KOPT-K1 (cell line): ENCODE results near the gene MED23.
"Not testable (repeated sequence)": the region's sequence is repeated elsewhere in the genome, so short reads cannot be mapped to it uniquely, and the experiment has no call there.

ENCODE experiments used
- H3K27ac ChIP-seq: fragments of 200-600 bp; sonication (generic); 2 replicates; pipeline ENCODE4 v1.5.1; 2016; ENCODE audit warnings: antibody characterized with exemption, mild to moderate bottlenecking, low read depth, low read length; ENCODE audit not compliant: poor library complexity, severe bottlenecking
- H3K36me3 ChIP-seq: fragments of 200-600 bp; sonication (generic); 2 replicates; pipeline ENCODE4 v1.5.1; 2017; ENCODE audit warnings: antibody characterized with exemption, mild to moderate bottlenecking, low read length, moderate library complexity; ENCODE audit not compliant: insufficient read depth
- H3K9me3 ChIP-seq: fragments of 200-600 bp; sonication (generic); 2 replicates; pipeline ENCODE4 v1.5.1; 2017; ENCODE audit warnings: antibody characterized with exemption, low read length, mild to moderate bottlenecking; ENCODE audit not compliant: insufficient read depth, poor library complexity, severe bottlenecking

Gene MED23

DNA sequence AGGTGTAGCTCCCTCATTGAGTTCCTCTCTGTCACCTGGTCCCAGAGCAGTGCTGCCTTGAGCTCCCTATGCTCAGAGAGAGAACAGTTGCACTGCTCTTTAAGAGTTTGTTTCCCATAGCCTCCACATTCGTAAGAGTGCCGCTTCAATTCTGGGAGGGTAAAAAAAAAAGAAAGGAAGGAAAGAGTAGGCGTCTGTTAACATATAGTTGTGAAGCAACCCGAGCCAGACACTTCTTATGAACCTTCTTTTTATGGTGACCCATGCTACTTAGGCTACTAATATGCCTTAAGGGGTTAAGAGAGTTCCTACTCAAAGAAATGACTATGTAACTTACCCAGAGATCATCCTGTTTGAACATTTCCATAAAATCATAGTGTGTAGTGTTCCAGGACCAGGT is 59.3 kb downstream of the MED23 start:
- Histone ChIP-seq H3K9me3 (no peaks in the 10 kb centered on the region), H3K27ac (no peak overlapping the region), H3K36me3 (no peaks in the 10 kb centered on the region)

DNA sequence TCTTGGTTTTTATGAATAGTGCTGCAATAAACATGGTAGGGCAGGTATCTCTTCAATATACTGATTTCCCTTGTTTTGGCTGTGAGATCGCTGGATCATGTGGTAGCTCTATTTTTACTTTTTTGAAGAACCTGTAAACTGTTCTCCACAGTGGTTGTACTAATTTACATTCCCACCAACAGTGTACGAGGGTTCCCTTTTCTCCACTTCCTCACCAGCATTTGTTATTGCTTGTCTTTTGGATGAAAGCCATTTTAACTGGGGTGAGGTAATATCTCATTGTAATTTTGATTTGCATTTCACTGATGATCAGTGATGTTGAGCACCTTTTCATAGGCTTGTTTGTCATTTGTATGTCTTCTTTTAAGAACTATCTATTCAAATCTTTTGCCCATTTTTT is 63.0 kb downstream of the MED23 start:
- H3K9me3 ChIP-seq = no peaks in the 10 kb centered on the region

DNA sequence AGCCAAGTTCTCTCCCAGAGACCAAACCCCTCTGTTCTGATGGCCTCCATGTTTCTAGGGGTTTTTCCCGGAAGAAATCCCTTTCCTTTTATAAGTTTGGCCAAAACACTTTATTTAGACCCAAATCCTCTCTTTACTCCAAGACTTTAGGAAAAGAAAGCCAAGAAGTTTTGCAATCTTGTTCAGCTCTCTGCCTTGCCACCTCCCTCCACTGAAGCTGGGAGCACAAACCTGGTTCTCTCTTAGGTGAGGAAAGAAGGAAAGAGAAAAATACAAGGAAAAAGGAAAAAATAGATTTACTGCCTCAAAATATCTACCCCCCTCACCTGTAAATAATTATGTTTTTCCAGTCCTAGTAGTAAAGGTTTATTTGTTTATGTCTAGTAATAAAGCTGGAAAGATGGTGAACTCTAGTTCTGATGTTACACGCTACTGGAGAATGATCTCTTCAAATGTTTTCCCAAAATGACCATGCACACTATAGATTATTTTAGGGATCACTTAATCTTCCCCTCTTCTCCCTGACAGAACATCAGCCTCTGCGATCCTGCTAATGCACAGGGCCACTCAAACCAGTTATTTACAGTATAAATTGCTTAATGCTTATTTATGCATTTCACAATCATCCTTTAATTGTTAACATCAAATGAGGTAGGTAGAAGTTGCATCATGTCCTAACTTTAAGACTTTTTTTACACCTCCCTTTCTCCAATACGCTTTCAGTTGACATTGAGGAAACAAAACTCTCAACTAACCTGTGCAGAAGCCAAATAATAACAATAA is 65.9 kb downstream of the MED23 start:
- Histone ChIP-seq H3K36me3 (no peaks in the 10 kb centered on the region), H3K9me3 (no peaks in the 10 kb centered on the region)

More for the DNA sequence above, 63.0 kb downstream of the MED23 start:
- Histone ChIP-seq H3K36me3 (no peaks in the 10 kb centered on the region), H3K27ac (no peak overlapping the region)

DNA sequence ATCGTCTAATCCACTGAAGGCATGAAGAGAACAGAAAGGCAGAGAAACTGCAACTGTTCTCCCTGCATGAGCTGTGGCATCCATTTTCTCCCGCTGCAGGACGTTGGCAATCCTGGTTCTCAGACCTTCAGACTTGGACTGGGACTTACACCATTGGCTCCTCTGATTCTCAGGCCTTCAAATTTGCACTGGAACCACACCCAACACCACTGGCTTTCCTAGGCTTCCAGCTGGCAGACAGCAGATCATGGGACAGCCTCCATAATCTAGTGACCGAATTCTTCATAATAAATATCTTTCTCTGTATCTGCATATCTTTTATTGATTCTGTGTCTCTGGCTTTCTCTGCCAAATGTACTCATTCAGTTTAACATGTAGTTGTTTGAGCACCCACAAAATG is 69.1 kb downstream of the MED23 start:
- Histone ChIP-seq H3K27ac (no peak overlapping the region), H3K36me3 (no peaks in the 10 kb centered on the region)

More for the DNA sequence above, 65.9 kb downstream of the MED23 start:
- H3K27ac ChIP-seq = no peak overlapping the region

DNA sequence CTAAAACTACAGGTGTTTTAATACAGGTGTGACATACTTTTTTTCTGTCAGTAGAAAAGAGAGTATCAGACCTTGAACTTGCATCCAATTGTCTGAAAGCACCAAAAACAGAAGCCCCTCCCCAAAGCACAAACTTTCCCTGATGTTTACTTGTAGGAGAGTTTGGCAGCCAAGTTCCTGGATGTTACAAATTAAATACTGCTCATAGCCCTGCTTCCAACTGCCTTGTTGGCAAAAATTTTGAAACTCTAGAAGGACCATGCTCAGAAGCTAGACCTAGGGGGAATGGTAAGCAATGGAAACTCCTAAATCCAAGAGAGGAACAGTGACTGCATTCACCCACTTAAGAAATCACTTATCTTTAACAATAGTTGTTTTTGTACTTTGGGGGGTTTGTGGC is 72.0 kb downstream of the MED23 start:
- H3K9me3 ChIP-seq = no peaks in the 10 kb centered on the region
- no peaks in the 10 kb centered on the region for H3K36me3 ChIP-seq
- no peak overlapping the region for H3K27ac ChIP-seq

More for the DNA sequence above, 69.1 kb downstream of the MED23 start:
- H3K9me3 ChIP-seq = no peaks in the 10 kb centered on the region

DNA sequence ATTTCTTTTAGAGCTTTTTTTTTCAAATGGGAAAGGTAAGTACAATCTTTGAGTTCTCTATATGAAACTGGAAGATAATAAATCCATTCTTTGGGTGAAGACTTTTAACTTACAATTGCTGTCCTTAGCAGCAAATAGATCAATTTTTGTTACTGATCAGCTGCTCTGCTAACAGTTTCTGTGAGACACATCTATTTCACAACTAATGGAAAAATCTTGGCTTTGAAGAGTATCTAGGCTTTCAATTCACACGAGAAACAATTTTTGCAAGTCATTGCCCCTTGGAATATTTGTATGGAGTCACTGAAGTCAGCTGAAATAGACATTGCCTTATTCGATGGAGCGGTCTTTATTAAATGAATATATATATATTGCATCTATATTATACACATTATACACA is 75.5 kb downstream of the MED23 start:
- Histone ChIP-seq H3K9me3 (no peaks in the 10 kb centered on the region), H3K27ac (no peak overlapping the region), H3K36me3 (no peaks in the 10 kb centered on the region)

DNA sequence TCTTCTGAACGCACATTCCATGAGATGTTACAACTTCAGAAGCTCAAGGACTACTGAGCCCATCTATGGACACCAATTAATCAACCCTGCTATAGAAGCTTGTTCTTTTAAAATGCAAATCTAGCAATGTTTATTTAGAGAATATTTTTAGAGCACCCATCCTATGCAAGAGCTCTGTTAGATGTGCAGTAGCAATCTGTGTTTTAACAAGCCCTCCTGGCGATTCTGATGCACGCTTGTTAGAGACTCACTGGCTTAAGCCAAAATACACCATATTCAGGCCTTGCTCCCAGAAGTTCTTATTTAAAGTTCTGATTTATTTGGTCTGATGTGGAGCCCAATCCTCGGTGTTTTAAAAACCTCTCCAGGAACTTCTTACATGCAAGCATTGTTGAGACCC is 76.1 kb downstream of the MED23 start:
- Histone ChIP-seq H3K9me3 (no peaks in the 10 kb centered on the region), H3K36me3 (no peaks in the 10 kb centered on the region), H3K27ac (no peak overlapping the region)

DNA sequence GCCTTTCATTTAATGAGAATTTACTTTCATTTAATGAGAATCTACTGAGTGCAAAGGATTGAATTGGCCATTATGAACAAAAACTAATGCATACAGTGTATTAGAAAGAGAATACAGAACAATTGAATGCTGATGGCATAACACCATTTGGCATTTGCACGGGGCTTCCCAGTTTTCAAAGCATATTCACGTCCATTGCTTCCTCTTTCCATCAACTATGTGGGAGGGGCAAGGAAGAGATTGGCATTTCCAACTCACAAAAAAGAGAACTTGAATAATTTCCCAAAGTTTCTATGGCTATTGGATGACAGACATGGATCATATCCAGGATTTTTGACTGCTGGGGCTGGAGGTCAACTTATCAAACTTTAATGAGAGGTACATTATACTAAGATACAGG is 78.2 kb downstream of the MED23 start:
- Histone ChIP-seq H3K9me3 (no peaks in the 10 kb centered on the region), H3K36me3 (no peaks in the 10 kb centered on the region), H3K27ac (no peak overlapping the region)

DNA sequence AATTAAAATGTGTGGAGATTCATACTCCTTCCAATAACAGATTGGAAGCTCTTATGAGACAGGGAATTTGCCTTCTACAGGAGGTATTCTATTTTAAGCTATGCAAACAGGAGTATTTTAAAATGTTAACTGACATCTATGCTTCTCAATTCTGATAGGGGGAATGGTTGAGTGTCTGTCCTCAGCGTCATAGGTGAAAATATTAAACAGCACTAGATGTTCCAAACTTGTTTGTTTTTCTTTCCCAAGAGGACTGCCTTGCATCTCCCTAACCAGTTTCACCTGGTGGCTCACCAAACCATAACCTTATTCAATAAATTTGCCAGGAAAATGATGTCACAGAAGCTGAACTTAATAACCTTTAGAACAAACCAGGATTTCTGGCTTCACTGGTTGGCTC is 79.6 kb downstream of the MED23 start:
- no peak overlapping the region for H3K27ac ChIP-seq
- no peaks in the 10 kb centered on the region for H3K36me3 ChIP-seq
- no peaks in the 10 kb centered on the region for H3K9me3 ChIP-seq

DNA sequence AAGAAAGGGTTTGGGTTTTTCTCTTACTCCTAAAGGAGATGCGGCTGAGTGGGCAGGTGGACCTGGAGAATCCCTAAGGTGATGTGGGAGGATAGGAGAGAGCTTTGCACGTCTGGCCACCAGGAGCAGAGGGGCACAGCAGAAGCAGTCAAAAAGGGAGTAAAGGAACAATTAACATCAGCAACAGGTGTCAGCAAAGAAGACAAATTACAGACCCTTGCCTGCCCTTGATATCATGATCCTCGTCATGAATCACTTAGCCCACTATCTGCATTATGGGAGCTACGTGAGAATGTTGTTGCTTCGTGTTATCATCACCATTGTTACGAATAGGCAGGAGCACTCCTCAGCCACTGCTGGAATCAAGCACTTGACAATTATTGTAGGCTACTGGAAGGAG is 80.6 kb downstream of the MED23 start:
- Histone ChIP-seq H3K9me3 (no peaks in the 10 kb centered on the region), H3K27ac (no peak overlapping the region), H3K36me3 (no peaks in the 10 kb centered on the region)

DNA sequence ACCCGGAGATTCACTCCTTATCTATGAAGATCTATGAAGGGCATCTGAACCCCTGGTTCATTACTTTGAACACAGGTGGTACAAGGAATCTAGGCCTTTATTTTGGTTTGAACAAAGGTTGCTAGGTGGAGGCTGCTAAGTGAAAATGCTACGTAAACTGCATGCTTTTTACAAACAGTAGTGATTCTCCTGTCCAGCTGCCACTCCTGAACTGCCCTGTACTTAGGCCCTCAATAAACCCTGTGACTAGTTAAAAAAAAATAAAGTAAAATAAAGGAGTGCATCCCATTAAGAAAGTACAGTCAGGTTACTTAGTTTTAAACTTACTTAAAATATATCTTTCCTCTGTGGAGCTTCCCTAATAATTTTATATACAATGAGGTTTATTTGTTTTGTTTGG is 82.7 kb downstream of the MED23 start:
- H3K36me3 ChIP-seq = no peaks in the 10 kb centered on the region
- no peak overlapping the region for H3K27ac ChIP-seq
- H3K9me3 ChIP-seq = no peaks in the 10 kb centered on the region

DNA sequence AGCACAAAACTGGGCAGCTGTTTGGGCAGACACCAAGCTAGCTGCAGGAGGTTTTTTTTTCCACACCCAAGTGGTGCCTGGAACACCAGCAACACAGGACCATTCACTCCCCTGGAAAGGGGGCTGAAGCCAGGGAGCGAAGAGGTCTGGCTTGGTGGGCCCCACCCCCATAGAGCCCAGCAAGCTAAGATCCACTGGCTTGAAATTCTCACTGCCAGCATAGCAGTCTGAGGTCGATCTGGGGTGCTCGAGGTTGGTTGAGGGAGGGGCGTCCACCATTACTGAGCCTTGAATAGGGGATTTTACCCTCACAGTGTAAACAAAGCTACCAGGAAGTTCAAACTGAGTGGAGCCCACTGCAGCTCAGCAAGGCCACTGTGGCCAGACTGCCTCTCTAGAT is 89.4 kb downstream of the MED23 start:
- H3K9me3 ChIP-seq, H3K27ac ChIP-seq, H3K36me3 ChIP-seq: not testable (repeated sequence)

DNA sequence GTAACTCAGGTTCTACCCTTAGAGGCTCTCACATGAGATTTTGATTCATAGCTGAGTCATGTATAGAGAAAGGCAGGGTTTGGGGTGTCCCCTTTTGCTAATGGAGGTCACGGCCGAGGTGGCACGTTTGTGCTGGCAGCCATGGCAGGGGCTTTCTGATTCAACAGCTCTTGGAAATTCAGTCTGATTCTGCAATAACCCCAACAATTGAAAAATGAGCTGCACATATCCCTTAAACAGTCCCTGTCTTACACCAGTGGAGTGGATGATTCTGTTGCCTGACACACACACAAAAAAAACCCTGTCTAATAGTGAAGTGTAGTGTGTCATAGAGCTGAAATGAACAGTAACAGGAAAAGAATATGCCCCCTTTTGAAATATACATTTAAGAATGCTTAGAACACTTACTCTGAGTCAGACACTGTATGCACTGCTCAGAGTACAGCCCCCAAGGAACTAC is 95.4 kb downstream of the MED23 start:
- H3K27ac ChIP-seq = peak overlapping the region; percentile 31

DNA sequence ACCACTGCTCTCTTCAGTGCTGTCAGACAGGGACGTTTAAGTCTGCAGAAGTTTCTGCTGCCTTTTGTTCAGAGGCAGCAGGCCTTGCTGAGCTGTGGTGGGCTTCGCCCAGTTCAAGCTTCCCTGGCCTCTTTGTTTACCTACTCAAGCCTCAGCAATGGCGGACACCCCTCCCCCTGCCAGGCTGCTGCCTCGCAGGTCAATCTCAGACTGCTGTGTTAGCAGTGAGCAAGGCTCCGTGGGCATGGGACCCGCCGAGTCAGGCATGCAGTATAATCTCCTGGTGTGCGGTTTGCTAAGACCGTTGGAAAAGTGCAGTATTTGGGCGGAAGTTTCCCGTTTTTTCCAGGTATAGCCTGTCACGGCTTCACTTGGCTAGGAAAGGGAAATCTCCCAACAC is 96.4 kb downstream of the MED23 start:
- not testable (repeated sequence) for H3K36me3 ChIP-seq, H3K9me3 ChIP-seq, H3K27ac ChIP-seq

More for the DNA sequence above, 95.4 kb downstream of the MED23 start:
- no peaks in the 10 kb centered on the region for H3K9me3 ChIP-seq
- no peaks in the 10 kb centered on the region for H3K36me3 ChIP-seq

DNA sequence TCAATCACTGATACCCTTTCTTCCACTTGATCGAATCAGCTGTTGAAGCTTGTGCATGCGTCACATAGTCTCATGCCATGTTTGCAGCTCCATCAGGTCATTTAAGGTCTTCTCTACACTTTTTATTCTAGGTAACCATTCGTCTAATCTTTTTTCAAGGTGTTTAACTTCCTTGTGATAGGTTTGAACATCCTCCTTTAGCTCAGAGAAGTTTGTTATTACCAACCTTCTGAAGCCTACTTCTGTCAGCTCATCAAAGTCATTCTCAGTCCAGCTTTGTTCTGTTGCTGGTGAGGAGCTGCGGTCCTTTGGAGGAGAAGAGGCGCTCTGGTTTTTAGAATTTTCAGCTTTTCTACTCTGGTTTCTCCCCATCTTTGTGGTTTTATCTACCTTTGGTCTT is 97.1 kb downstream of the MED23 start:
- not testable (repeated sequence) for H3K36me3 ChIP-seq, H3K9me3 ChIP-seq

DNA sequence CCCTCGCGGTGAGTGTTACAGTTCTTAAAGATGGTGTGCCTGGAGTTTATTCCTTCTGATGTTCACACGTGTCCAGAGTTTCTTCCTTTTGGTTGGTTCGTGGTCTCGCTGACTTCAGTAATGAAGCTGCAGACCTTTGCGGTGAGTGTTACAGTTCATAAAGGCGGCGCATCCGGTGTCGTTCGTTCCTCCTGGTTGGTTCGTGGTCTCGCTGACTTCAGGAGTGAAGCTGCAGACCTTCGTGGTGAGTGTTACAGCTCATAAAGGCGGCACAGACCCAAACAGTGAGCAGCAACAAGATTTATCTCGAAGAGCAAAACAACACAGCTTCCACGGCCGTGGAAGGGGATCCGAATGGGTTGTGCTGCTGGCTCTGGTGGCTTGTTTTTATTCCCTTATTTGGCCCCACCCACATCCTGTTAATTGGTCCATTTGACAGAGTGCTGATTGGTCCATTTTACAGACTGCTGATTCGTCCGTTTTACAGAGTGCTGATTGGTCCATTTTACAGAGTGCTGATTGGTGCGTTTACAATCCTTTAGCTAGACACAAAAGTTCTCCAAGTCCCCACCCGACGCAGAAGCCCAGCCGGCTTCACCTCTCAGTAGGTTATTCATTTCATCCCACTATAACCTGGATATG is 103.2 kb downstream of the MED23 start:
- H3K27ac ChIP-seq = no peak overlapping the region
- no peaks in the 10 kb centered on the region for H3K9me3 ChIP-seq
- no peaks in the 10 kb centered on the region for H3K36me3 ChIP-seq

More for the DNA sequence above, 97.1 kb downstream of the MED23 start:
- H3K27ac ChIP-seq = not testable (repeated sequence)
